Measurements from ENCODE around the gene KCNK3. TPM values are rescaled to one million over a fixed set of nuclear protein-coding genes. Genes with fewer than 3 reads are reported as not detected.

The KCNK3 gene
- total and polyA plus RNA-seq, 2 donors (not counting 3 experiments of a cell fraction or from before 2014, with no cell fraction given), result not detected

GRCh38 chr2:26650713-26651469, 41.6 kb upstream of the KCNK3 start:
- H3K9ac ChIP-seq (replicated peaks; ENCODE audit: extremely low read depth, insufficient read depth, low read length), result no peak overlapping the region
- H4K20me1 ChIP-seq (replicated peaks; ENCODE audit: control insufficient read depth, extremely low read depth, insufficient read depth, low read length), result no peaks in the 10 kb centered on the region
- FAIRE-seq (no peak), DNase-seq (ENCODE audit: low read depth, low spot score) (no peak)
- H2AFZ ChIP-seq (ENCODE audit: low read depth, low read length), result no peak overlapping the region
- TF ChIP-seq CTCF (IDR thresholded peaks at IDR 0.05; ENCODE audit: extremely low read depth in 1 of 2, insufficient read depth in 1 of 2, low read depth in 1 of 2, low read length in 2 of 2), result no peak
- TF ChIP-seq JUN (IDR thresholded peaks at IDR 0.05; ENCODE audit: borderline replicate concordance, insufficient read depth, insufficient read length, low read depth), result no peak
- no peak for TF ChIP-seq POLR2AphosphoS5 (IDR thresholded peaks at IDR 0.05; ENCODE audit: insufficient read depth, low read depth, low read length)
- TF ChIP-seq MYC (IDR thresholded peaks at IDR 0.05; ENCODE audit: low read depth, low read length), result no peak
- TF ChIP-seq GATA2 (IDR thresholded peaks at IDR 0.05; ENCODE audit: insufficient read depth, insufficient read length, low read depth, low read length), result no peak
- no peak for TF ChIP-seq POLR2A (IDR thresholded peaks at IDR 0.05; ENCODE audit: low read depth, low read length)
- no peak for TF ChIP-seq FOS (IDR thresholded peaks at IDR 0.05; ENCODE audit: borderline replicate concordance, insufficient read depth, low read length)
- no peak for TF ChIP-seq MAX (IDR thresholded peaks at IDR 0.05; ENCODE audit: insufficient read depth, insufficient read length)
- CTCF ChIA-PET, result interaction anchor here (1.2 to 1.6 kb wide), 4 partner anchors 9 to 83 kb away, joined by 3 to 9 read pairs (median 4); no protein-coding TSS in a partner anchor
- no peaks in the 10 kb centered on the region for H3K9me3 ChIP-seq (replicated peaks; ENCODE audit: control insufficient read depth, insufficient read depth, low read length)
- H3K4me3 ChIP-seq (replicated peaks in 1 of 3; ENCODE audit: insufficient read depth in 1 of 3, low read depth in 1 of 3, low read length in 3 of 3), result no peak overlapping the region
- H3K4me1 ChIP-seq (ENCODE audit: control insufficient read depth, extremely low read depth, insufficient read depth, low read length), result no peaks in the 10 kb centered on the region
- dilution Hi-C loops (cut with MboI; ENCODE audit: extremely low pct_ligation_motif_present, low sequenced_read_pairs), result no loop called here
- H3K9me1 ChIP-seq (replicated peaks; ENCODE audit: control insufficient read depth, extremely low read depth, insufficient read depth, low read length), result no peaks in the 10 kb centered on the region
- no peak overlapping the region for H3K27ac ChIP-seq (ENCODE audit: insufficient read depth, low read depth, low read length)
- no peak overlapping the region for H3K4me2 ChIP-seq (ENCODE audit: insufficient read depth, low read length)
- no TSS peak for BruUV-seq (replicated peaks)
- H3K27me3 ChIP-seq (ENCODE audit: control insufficient read depth in 2 of 2, insufficient read depth in 2 of 2, low read length in 2 of 2), result no peaks in the 10 kb centered on the region
- intact Hi-C loops (cut with micrococcal nuclease), result no loop called here
- no peaks in the 10 kb centered on the region for H3K79me2 ChIP-seq (ENCODE audit: control insufficient read depth, insufficient read depth, low read length)
- POLR2A ChIA-PET, result no interaction called here
- no peaks in the 10 kb centered on the region for H3K36me3 ChIP-seq (ENCODE audit: control insufficient read depth in 2 of 2, extremely low read depth in 1 of 2, insufficient read depth in 2 of 2, low read length in 2 of 2)

All from endothelial cell of umbilical vein (primary cell).